Mesenchymal stem cell (in vitro differentiated cells and primary cell): ENCODE measurements around the gene MTUS2.

Experiments
- DNase-seq: peaks from one replicate; pipeline ENCODE4 v3.0.0-alpha.2; 2013
- H2AFZ ChIP-seq: one replicate; pipeline ENCODE4 v1.6.1; 2013; ENCODE audit warnings: low read depth, mild to moderate bottlenecking, control low read depth, inconsistent platforms, low read length, moderate library complexity
- H2AK5ac ChIP-seq: 2 replicates; pipeline ENCODE4 v1.6.1; 2013; ENCODE audit warnings: low read length, moderate library complexity, mild to moderate bottlenecking, inconsistent platforms; ENCODE audit not compliant: severe bottlenecking
- H2BK120ac ChIP-seq: one replicate; pipeline ENCODE4 v1.6.1; 2013; ENCODE audit warnings: low read depth, mild to moderate bottlenecking, inconsistent platforms, low read length, moderate library complexity
- H2BK12ac ChIP-seq, 2 experiments: one replicate each; pipeline ENCODE4 v1.6.1; 2013; ENCODE audit warnings: inconsistent platforms in 2 of 2, low read length in 2 of 2, mild to moderate bottlenecking in 2 of 2, moderate library complexity in 2 of 2, control low read depth in 1 of 2
- H2BK15ac ChIP-seq: one replicate; pipeline ENCODE4 v1.6.1; 2013; ENCODE audit warnings: mild to moderate bottlenecking, low read depth, inconsistent platforms; ENCODE audit not compliant: poor library complexity, severe bottlenecking
- H2BK5ac ChIP-seq: 2 replicates; pipeline ENCODE4 v1.6.1; 2013; ENCODE audit warnings: low read depth, mild to moderate bottlenecking, low read length, control low read depth, inconsistent platforms; ENCODE audit not compliant: poor library complexity, severe bottlenecking
- H3K14ac ChIP-seq, 2 experiments: one replicate each; pipeline ENCODE4 v1.6.1; 2013; ENCODE audit warnings: inconsistent platforms in 2 of 2, low read length in 2 of 2, control low read depth in 1 of 2, mild to moderate bottlenecking in 1 of 2, moderate library complexity in 1 of 2
- H3K18ac ChIP-seq, 2 experiments: one replicate each; pipeline ENCODE4 v1.6.1; 2013; ENCODE audit warnings: inconsistent platforms in 2 of 2, low read length in 2 of 2, control low read depth in 1 of 2, low read depth in 1 of 2, mild to moderate bottlenecking in 1 of 2
- H3K23ac ChIP-seq, 2 experiments: one replicate each; pipeline ENCODE4 v1.6.1; 2013; ENCODE audit warnings: inconsistent platforms in 2 of 2, low read length in 2 of 2, mild to moderate bottlenecking in 2 of 2, moderate library complexity in 2 of 2, control low read depth in 1 of 2
- H3K27ac ChIP-seq: 2 replicates; pipeline ENCODE4 v1.5.1; 2013; ENCODE audit warnings: mild to moderate bottlenecking, moderate library complexity, low read length, control low read depth, inconsistent platforms; ENCODE audit not compliant: poor library complexity, severe bottlenecking
- H3K27me3 ChIP-seq, 2 experiments: 2 replicates each; pipeline versions ENCODE4 v1.6.1 to v1.7.0; 2013; ENCODE audit warnings: low read length in 2 of 2, mild to moderate bottlenecking in 2 of 2, moderate library complexity in 2 of 2, control low read depth in 1 of 2, inconsistent platforms in 1 of 2; ENCODE audit not compliant: control insufficient read depth in 1 of 2, insufficient read depth in 1 of 2
- H3K36me3 ChIP-seq, 2 experiments: 2 replicates each; pipeline versions ENCODE4 v1.6.1 to v1.7.0; 2013; ENCODE audit warnings: low read length in 2 of 2, control low read depth in 1 of 2, inconsistent platforms in 1 of 2, low read depth in 1 of 2, mild to moderate bottlenecking in 1 of 2; ENCODE audit not compliant: insufficient read depth in 2 of 2, control insufficient read depth in 1 of 2
- H3K4ac ChIP-seq, 2 experiments: one replicate each; pipeline ENCODE4 v1.6.1; 2013; ENCODE audit warnings: inconsistent platforms in 2 of 2, low read length in 2 of 2, mild to moderate bottlenecking in 2 of 2, moderate library complexity in 2 of 2, control low read depth in 1 of 2, low read depth in 1 of 2
- H3K4me1 ChIP-seq: 2 replicates; pipeline ENCODE4 v1.6.1; 2013; ENCODE audit warnings: low read depth, low read length, control low read depth; ENCODE audit not compliant: control insufficient read depth, insufficient read depth
- H3K4me2 ChIP-seq: 2 replicates; pipeline ENCODE4 v1.6.1; 2013; ENCODE audit warnings: low read length, mild to moderate bottlenecking, inconsistent platforms; ENCODE audit not compliant: poor library complexity, severe bottlenecking
- H3K4me3 ChIP-seq, 2 experiments: 2 replicates each; pipeline versions ENCODE4 v1.5.1 to v1.7.0; 2013; ENCODE audit warnings: low read length in 2 of 2, mild to moderate bottlenecking in 2 of 2, control low read depth in 1 of 2, low read depth in 1 of 2; ENCODE audit not compliant: insufficient read depth in 1 of 2
- H3K79me1 ChIP-seq: replicated peaks from 2 replicates; pipeline ENCODE4 v1.6.1; 2013; ENCODE audit warnings: mild to moderate bottlenecking, control low read depth, low read length, inconsistent platforms; ENCODE audit not compliant: poor library complexity, severe bottlenecking
- H3K9ac ChIP-seq: 2 replicates; pipeline ENCODE4 v1.7.0; 2013; ENCODE audit warnings: mild to moderate bottlenecking, low read length, moderate library complexity
- H3K9me3 ChIP-seq: 2 replicates; pipeline ENCODE4 v1.7.0; 2013; ENCODE audit warnings: mild to moderate bottlenecking, low read length; ENCODE audit not compliant: control insufficient read depth
- H4K8ac ChIP-seq: one replicate; pipeline ENCODE4 v1.6.1; 2013; ENCODE audit warnings: inconsistent platforms, mild to moderate bottlenecking, low read length, moderate library complexity
- H4K91ac ChIP-seq: one replicate; pipeline ENCODE4 v1.6.1; 2013; ENCODE audit warnings: mild to moderate bottlenecking, low read length, inconsistent platforms
- WGBS: methylation state at CpG from one replicate; pipeline ENCODE4 v1.1.7; 2013; ENCODE audit warnings: mixed read lengths; 5-methylcytosine and 5-hydroxymethylcytosine counted together

MTUS2 gene

GRCh38 chr13:28843639-28844038 lies 23.5 kb downstream of the MTUS2 start:
- H2BK15ac ChIP-seq, result no peak overlapping the region
- H3K4me2 ChIP-seq, result no peak overlapping the region
- no peak overlapping the region for H3K23ac ChIP-seq
- H4K91ac ChIP-seq, result no peak overlapping the region
- H4K8ac ChIP-seq, result no peak overlapping the region
- 75% methylated on average over 4 of the region's 4 CpGs for WGBS
- no peak for DNase-seq
- no peak overlapping the region for H2BK5ac ChIP-seq
- H3K36me3 ChIP-seq, result no peaks in the 10 kb centered on the region
- H2BK120ac ChIP-seq, result no peak overlapping the region
- no peak overlapping the region for H3K14ac ChIP-seq
- no peaks in the 10 kb centered on the region for H3K79me1 ChIP-seq
- H3K4me3 ChIP-seq, result no peak overlapping the region
- no peaks in the 10 kb centered on the region for H3K4me1 ChIP-seq
- H3K18ac ChIP-seq, result no peak overlapping the region
- H3K4ac ChIP-seq, result no peak overlapping the region
- H3K27ac ChIP-seq, result no peak overlapping the region
- no peak overlapping the region for H2AK5ac ChIP-seq
- H2BK12ac ChIP-seq, result no peak overlapping the region
- no peaks in the 10 kb centered on the region for H3K9me3 ChIP-seq
- H2AFZ ChIP-seq, result no peak overlapping the region
- no peaks in the 10 kb centered on the region for H3K27me3 ChIP-seq
- H3K9ac ChIP-seq, result no peak overlapping the region

- no peak overlapping the region for H2BK120ac ChIP-seq
- no peak overlapping the region for H4K8ac ChIP-seq
- H2BK15ac ChIP-seq, result no peak overlapping the region
- no peak overlapping the region for H3K18ac ChIP-seq
- no peak overlapping the region for H3K4me2 ChIP-seq
- no peak overlapping the region for H3K14ac ChIP-seq
- WGBS, result 48% methylated on average over 3 of the region's 3 CpGs
- no peak overlapping the region for H3K4me3 ChIP-seq
- H2BK5ac ChIP-seq, result no peak overlapping the region
- H3K79me1 ChIP-seq, result no peaks in the 10 kb centered on the region
- H3K23ac ChIP-seq, result no peak overlapping the region
- H3K36me3 ChIP-seq, result no peaks in the 10 kb centered on the region
- no peak overlapping the region for H3K27ac ChIP-seq
- no peak overlapping the region for H3K9ac ChIP-seq
- no peak overlapping the region for H4K91ac ChIP-seq
- no peak overlapping the region for H2BK12ac ChIP-seq
- no peaks in the 10 kb centered on the region for H3K9me3 ChIP-seq
- H3K27me3 ChIP-seq, result no peaks in the 10 kb centered on the region
- H2AK5ac ChIP-seq, result no peak overlapping the region
- no peak overlapping the region for H3K4ac ChIP-seq
- no peak for DNase-seq
- no peak overlapping the region for H2AFZ ChIP-seq
- H3K4me1 ChIP-seq, result no peaks in the 10 kb centered on the region
Observed at GRCh38 chr13:28849441-28849840, 29.3 kb downstream of the MTUS2 start.

- Histone ChIP-seq H4K91ac (no peak overlapping the region), H2BK5ac (no peak overlapping the region), H3K18ac (no peak overlapping the region), H3K4ac (no peak overlapping the region), H3K27ac (no peak overlapping the region), H3K14ac (no peak overlapping the region), H2BK15ac (no peak overlapping the region), H2AFZ (no peak overlapping the region), H3K9ac (no peak overlapping the region), H3K4me2 (no peak overlapping the region), H4K8ac (no peak overlapping the region), H3K23ac (no peak overlapping the region), H3K4me1 (no peaks in the 10 kb centered on the region), H2AK5ac (no peak overlapping the region), H3K27me3 (no peaks in the 10 kb centered on the region), H2BK120ac (no peak overlapping the region), H3K4me3 (no peak overlapping the region), H3K36me3 (no peaks in the 10 kb centered on the region), H2BK12ac (no peak overlapping the region), H3K9me3 (no peaks in the 10 kb centered on the region), H3K79me1 (no peaks in the 10 kb centered on the region)
- 77% methylated on average over 2 of the region's 2 CpGs for WGBS
- no peak for DNase-seq
Observed at GRCh38 chr13:28850226-28850625, 30.1 kb downstream of the MTUS2 start.

- 52% methylated on average over 4 of the region's 6 CpGs for WGBS
- Histone ChIP-seq H3K18ac (no peak overlapping the region), H2BK5ac (no peak overlapping the region), H2AFZ (no peak overlapping the region), H3K23ac (no peak overlapping the region), H3K9me3 (no peaks in the 10 kb centered on the region), H3K4me3 (no peak overlapping the region), H2BK15ac (no peak overlapping the region), H3K36me3 (no peaks in the 10 kb centered on the region), H3K14ac (no peak overlapping the region), H2BK12ac (no peak overlapping the region), H3K27ac (no peak overlapping the region), H2AK5ac (no peak overlapping the region), H3K27me3 (no peaks in the 10 kb centered on the region), H3K79me1 (no peaks in the 10 kb centered on the region), H2BK120ac (no peak overlapping the region), H4K8ac (no peak overlapping the region), H3K4ac (no peak overlapping the region), H3K4me2 (no peak overlapping the region), H3K9ac (no peak overlapping the region), H3K4me1 (no peaks in the 10 kb centered on the region), H4K91ac (no peak overlapping the region)
- no peak for DNase-seq
Observed at GRCh38 chr13:28851422-28851821, 31.3 kb downstream of the MTUS2 start.
